ENCODE results near the gene NAPEPLD. TPM values are rescaled to one million over a fixed set of nuclear protein-coding genes. Genes with fewer than 3 reads are reported as not detected.

Gene NAPEPLD
- total and polyA plus RNA-seq, 2 donors (not counting 3 experiments of a cell fraction or from before 2014, with no cell fraction given): 2.6 to 6.7 TPM

DNA sequence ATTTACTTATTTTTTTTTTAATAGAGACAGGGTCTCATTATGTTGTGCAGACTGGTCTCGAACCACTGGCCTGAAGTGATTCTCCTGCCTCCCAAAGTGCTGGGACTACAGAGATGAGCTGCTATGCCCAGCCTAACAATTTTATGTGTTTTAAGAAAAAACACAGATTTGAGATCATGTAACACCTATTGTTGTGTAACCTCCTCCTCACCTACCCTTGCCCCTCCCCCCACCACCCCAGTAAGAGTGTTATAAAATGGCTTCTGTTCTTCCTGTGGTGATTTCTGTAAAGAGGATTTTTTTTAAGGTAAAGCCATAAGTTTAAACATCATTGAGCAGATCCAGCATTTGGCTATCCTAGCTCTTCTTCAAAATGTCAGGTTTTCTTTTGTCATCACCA is 66.4 kb downstream of the NAPEPLD start:
- FAIRE-seq (no peak), DNase-seq (ENCODE audit: low read depth, low spot score) (no peak)
- peaks cover 0 to 10% of the 10 kb centered on the region in 2 experiments for H3K36me3 ChIP-seq (ENCODE audit: control insufficient read depth in 2 of 2, extremely low read depth in 1 of 2, insufficient read depth in 2 of 2, low read length in 2 of 2)
- ChIA-PET CTCF (no interaction called here), POLR2A (no interaction called here)
- no peak for TF ChIP-seq JUN (IDR thresholded peaks at IDR 0.05; ENCODE audit: borderline replicate concordance, insufficient read depth, insufficient read length, low read depth)
- TF ChIP-seq FOS (IDR thresholded peaks at IDR 0.05; ENCODE audit: borderline replicate concordance, insufficient read depth, low read length): no peak
- TF ChIP-seq POLR2AphosphoS5 (IDR thresholded peaks at IDR 0.05; ENCODE audit: insufficient read depth, low read depth, low read length): no peak
- TF ChIP-seq, protein P1, sequence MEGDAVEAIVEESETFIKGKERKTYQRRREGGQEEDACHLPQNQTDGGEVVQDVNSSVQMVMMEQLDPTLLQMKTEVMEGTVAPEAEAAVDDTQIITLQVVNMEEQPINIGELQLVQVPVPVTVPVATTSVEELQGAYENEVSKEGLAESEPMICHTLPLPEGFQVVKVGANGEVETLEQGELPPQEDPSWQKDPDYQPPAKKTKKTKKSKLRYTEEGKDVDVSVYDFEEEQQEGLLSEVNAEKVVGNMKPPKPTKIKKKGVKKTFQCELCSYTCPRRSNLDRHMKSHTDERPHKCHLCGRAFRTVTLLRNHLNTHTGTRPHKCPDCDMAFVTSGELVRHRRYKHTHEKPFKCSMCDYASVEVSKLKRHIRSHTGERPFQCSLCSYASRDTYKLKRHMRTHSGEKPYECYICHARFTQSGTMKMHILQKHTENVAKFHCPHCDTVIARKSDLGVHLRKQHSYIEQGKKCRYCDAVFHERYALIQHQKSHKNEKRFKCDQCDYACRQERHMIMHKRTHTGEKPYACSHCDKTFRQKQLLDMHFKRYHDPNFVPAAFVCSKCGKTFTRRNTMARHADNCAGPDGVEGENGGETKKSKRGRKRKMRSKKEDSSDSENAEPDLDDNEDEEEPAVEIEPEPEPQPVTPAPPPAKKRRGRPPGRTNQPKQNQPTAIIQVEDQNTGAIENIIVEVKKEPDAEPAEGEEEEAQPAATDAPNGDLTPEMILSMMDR (IDR thresholded peaks at IDR 0.05; ENCODE audit: extremely low read depth in 1 of 2, insufficient read depth in 1 of 2, low read depth in 1 of 2, low read length in 2 of 2): no peak
- TF ChIP-seq POLR2A (IDR thresholded peaks at IDR 0.05; ENCODE audit: low read depth, low read length): no peak
- TF ChIP-seq MYC (IDR thresholded peaks at IDR 0.05; ENCODE audit: low read depth, low read length): no peak
- no peak for TF ChIP-seq GATA2 (IDR thresholded peaks at IDR 0.05; ENCODE audit: insufficient read depth, insufficient read length, low read depth, low read length)
- TF ChIP-seq, protein P2, sequence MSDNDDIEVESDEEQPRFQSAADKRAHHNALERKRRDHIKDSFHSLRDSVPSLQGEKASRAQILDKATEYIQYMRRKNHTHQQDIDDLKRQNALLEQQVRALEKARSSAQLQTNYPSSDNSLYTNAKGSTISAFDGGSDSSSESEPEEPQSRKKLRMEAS (IDR thresholded peaks at IDR 0.05; ENCODE audit: insufficient read depth, insufficient read length): no peak
- TF ChIP-seq EZH2 (IDR thresholded peaks at IDR 0.05; ENCODE audit: borderline replicate concordance, low read depth, low read length, severe bottlenecking): no peak
- dilution Hi-C loops (cut with MboI; ENCODE audit: extremely low pct_ligation_motif_present, low sequenced_read_pairs) (no loop called here), intact Hi-C loops (cut with micrococcal nuclease) (no loop called here)
- H3K9me1 ChIP-seq (replicated peaks; ENCODE audit: control insufficient read depth, extremely low read depth, insufficient read depth, low read length): no peaks in the 10 kb centered on the region
- no TSS peak for BruUV-seq (replicated peaks)
- no peaks in the 10 kb centered on the region for H3K4me1 ChIP-seq (ENCODE audit: control insufficient read depth, extremely low read depth, insufficient read depth, low read length)
- no peak overlapping the region for H2AFZ ChIP-seq (ENCODE audit: low read depth, low read length)
- no peaks in the 10 kb centered on the region for H3K27me3 ChIP-seq (ENCODE audit: control insufficient read depth in 2 of 2, insufficient read depth in 2 of 2, low read length in 2 of 2)
- H3K4me2 ChIP-seq (ENCODE audit: insufficient read depth, low read length): no peak overlapping the region
- H3K9ac ChIP-seq (replicated peaks; ENCODE audit: extremely low read depth, insufficient read depth, low read length): no peak overlapping the region
- no peaks in the 10 kb centered on the region for H3K9me3 ChIP-seq (replicated peaks; ENCODE audit: control insufficient read depth, insufficient read depth, low read length)
- H3K79me2 ChIP-seq (ENCODE audit: control insufficient read depth, insufficient read depth, low read length): peaks cover 20% of the 10 kb centered on the region
- H3K4me3 ChIP-seq (replicated peaks in 1 of 3; ENCODE audit: insufficient read depth in 1 of 3, low read depth in 1 of 3, low read length in 3 of 3): no peak overlapping the region
- no peaks in the 10 kb centered on the region for H4K20me1 ChIP-seq (replicated peaks; ENCODE audit: control insufficient read depth, extremely low read depth, insufficient read depth, low read length)
- H3K27ac ChIP-seq (ENCODE audit: insufficient read depth, low read depth, low read length): no peak overlapping the region

All from endothelial cell of umbilical vein (primary cell).